ENCODE data around the gene MAP2K5.

Gene MAP2K5

GRCh38 chr15:67801926-67802914 lies 259.7 kb downstream of the MAP2K5 start:
- no peak for DNase-seq (ENCODE audit: low read depth in 2 of 2, low spot score in 1 of 2)

- DNase-seq (ENCODE audit: low read depth in 2 of 2, low spot score in 1 of 2), result no peak
Measured at GRCh38 chr15:67803299-67803698, 260.8 kb downstream of the MAP2K5 start.

- DNase-seq (ENCODE audit: low read depth in 2 of 2, low spot score in 1 of 2), result no peak
Measured at GRCh38 chr15:67803996-67804843, 261.7 kb downstream of the MAP2K5 start.

GRCh38 chr15:67805008-67805665 lies 262.6 kb downstream of the MAP2K5 start:
- DNase-seq (ENCODE audit: low read depth in 2 of 2, low spot score in 1 of 2), result no peak

- no peak for DNase-seq (ENCODE audit: low read depth in 2 of 2, low spot score in 1 of 2)
Measured at GRCh38 chr15:67805666-67806516, 263.4 kb downstream of the MAP2K5 start.

- no peak for DNase-seq (ENCODE audit: low read depth in 2 of 2, low spot score in 1 of 2)
Measured at GRCh38 chr15:67806536-67806935, 264.0 kb downstream of the MAP2K5 start.

GRCh38 chr15:67807141-67807540 lies 264.6 kb downstream of the MAP2K5 start:
- DNase-seq (ENCODE audit: low read depth in 2 of 2, low spot score in 1 of 2), result no peak

GRCh38 chr15:67807836-67808235 lies 265.3 kb downstream of the MAP2K5 start:
- no peak for DNase-seq (ENCODE audit: low read depth in 2 of 2, low spot score in 1 of 2)

GRCh38 chr15:67808821-67809220 lies 266.3 kb downstream of the MAP2K5 start:
- DNase-seq (ENCODE audit: low read depth in 2 of 2, low spot score in 1 of 2), result no peak

- DNase-seq (ENCODE audit: low read depth in 2 of 2, low spot score in 1 of 2), result no peak
Measured at GRCh38 chr15:67809441-67809840, 266.9 kb downstream of the MAP2K5 start.

GRCh38 chr15:67809866-67810265 lies 267.4 kb downstream of the MAP2K5 start:
- no peak for DNase-seq (ENCODE audit: low read depth in 2 of 2, low spot score in 1 of 2)

- DNase-seq (ENCODE audit: low read depth in 2 of 2, low spot score in 1 of 2), result no peak
Measured at GRCh38 chr15:67812241-67812644, 269.7 kb downstream of the MAP2K5 start.

- no peak for DNase-seq (ENCODE audit: low read depth in 2 of 2, low spot score in 1 of 2)
Measured at GRCh38 chr15:67813104-67813634, 270.7 kb downstream of the MAP2K5 start.

GRCh38 chr15:67815036-67815592 lies 272.6 kb downstream of the MAP2K5 start:
- DNase-seq (ENCODE audit: low read depth in 2 of 2, low spot score in 1 of 2), result no peak

- DNase-seq (ENCODE audit: low read depth in 2 of 2, low spot score in 1 of 2), result no peak
Measured at GRCh38 chr15:67816668-67817067, 274.2 kb downstream of the MAP2K5 start.

- no peak for DNase-seq (ENCODE audit: low read depth in 2 of 2, low spot score in 1 of 2)
Measured at GRCh38 chr15:67818464-67818863, 276.0 kb downstream of the MAP2K5 start.

- no peak for DNase-seq (ENCODE audit: low read depth in 2 of 2, low spot score in 1 of 2)
Measured at GRCh38 chr15:67819636-67820035, 277.1 kb downstream of the MAP2K5 start.

- DNase-seq (ENCODE audit: low read depth in 2 of 2, low spot score in 1 of 2), result no peak
Measured at GRCh38 chr15:67820122-67820991, 277.9 kb downstream of the MAP2K5 start.
